Adrenal gland (tissue), 5 donors: ENCODE results near the gene CYSTM1.
"Not testable (repeated sequence)": the region's sequence is repeated elsewhere in the genome, so short reads cannot be mapped to it uniquely, and the experiment has no call there.

Experiments
- POLR2A ChIP-seq, 2 donors: fragments of 450-650 bp; IDR thresholded peaks; one replicate each; pipeline ENCODE4 v1.6.1; 2017; ENCODE audit warnings: antibody characterized with exemption in 2 of 2, mild to moderate bottlenecking in 2 of 2, moderate library complexity in 1 of 2
- TF ChIP-seq, protein P1 (sequence below), 6 experiments: fragments of 450-650 bp in 4 of 6; fragments of 200-600 bp in 2 of 6; sonication (generic) in 1 of 6; IDR thresholded peaks; 1 replicate in 5 of 6; 2 replicates in 1 of 6; pipeline versions ENCODE4 v1.5.1 to v1.8.0; 2016 to 2021; ENCODE audit warnings: antibody characterized with exemption in 6 of 6, mild to moderate bottlenecking in 2 of 6, moderate library complexity in 1 of 6
- donor health status: DM: no; HTN: no; CAD: no.

GRCh38 chr5:140154710-140155381, 20.1 kb upstream of the CYSTM1 start:
- not testable (repeated sequence) for TF ChIP-seq POLR2A (IDR thresholded peaks at IDR 0.05)
- TF ChIP-seq, protein P1, sequence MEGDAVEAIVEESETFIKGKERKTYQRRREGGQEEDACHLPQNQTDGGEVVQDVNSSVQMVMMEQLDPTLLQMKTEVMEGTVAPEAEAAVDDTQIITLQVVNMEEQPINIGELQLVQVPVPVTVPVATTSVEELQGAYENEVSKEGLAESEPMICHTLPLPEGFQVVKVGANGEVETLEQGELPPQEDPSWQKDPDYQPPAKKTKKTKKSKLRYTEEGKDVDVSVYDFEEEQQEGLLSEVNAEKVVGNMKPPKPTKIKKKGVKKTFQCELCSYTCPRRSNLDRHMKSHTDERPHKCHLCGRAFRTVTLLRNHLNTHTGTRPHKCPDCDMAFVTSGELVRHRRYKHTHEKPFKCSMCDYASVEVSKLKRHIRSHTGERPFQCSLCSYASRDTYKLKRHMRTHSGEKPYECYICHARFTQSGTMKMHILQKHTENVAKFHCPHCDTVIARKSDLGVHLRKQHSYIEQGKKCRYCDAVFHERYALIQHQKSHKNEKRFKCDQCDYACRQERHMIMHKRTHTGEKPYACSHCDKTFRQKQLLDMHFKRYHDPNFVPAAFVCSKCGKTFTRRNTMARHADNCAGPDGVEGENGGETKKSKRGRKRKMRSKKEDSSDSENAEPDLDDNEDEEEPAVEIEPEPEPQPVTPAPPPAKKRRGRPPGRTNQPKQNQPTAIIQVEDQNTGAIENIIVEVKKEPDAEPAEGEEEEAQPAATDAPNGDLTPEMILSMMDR (IDR thresholded peaks at IDR 0.05) = not testable (repeated sequence)
